ENCODE results near the gene NADK. TPM values are rescaled to one million over a fixed set of nuclear protein-coding genes. Genes with fewer than 3 reads are reported as not detected.

The NADK gene
- total and polyA plus RNA-seq, 2 of the 13 experiments (the other 11 are each of a cell fraction or from before 2014, with no cell fraction given) = 56.6 to 60.1 TPM

- TF ChIP-seq ZNF354B (CRISPR knock-in tag; IDR thresholded peaks at IDR 0.05) (no peak), XBP1 (CRISPR knock-in tag; IDR thresholded peaks at IDR 0.05) (no peak), MYPOP (CRISPR knock-in tag; IDR thresholded peaks at IDR 0.05) (peak; percentile 75), SNAPC4 (CRISPR knock-in tag; IDR thresholded peaks at IDR 0.05) (no peak), PHB2 (IDR thresholded peaks at IDR 0.05; ENCODE audit: partially characterized antibody) (no peak), DRAP1 (CRISPR knock-in tag; IDR thresholded peaks at IDR 0.05) (peak; percentile 36; the same call in 1 of the 2 replicates), ZFP36L2 (CRISPR knock-in tag; IDR thresholded peaks at IDR 0.05) (no peak), GABPA (IDR thresholded peaks at IDR 0.05; ENCODE audit: low read depth, low read length) (no peak), GABPA (CRISPR knock-in tag; IDR thresholded peaks at IDR 0.05; ENCODE audit: low read depth) (no peak), HCFC1 (IDR thresholded peaks at IDR 0.05; ENCODE audit: low read depth, low read length) (no peak), KDM3A (CRISPR knock-in tag; IDR thresholded peaks at IDR 0.05; ENCODE audit: low read depth) (0 out of 2 replicates have a peak, but pooled peaks have one; percentile 35), THRA (CRISPR knock-in tag; IDR thresholded peaks at IDR 0.05; ENCODE audit: borderline replicate concordance) (no peak; the same call in 1 of the 2 replicates), ATF7-NPFF (CRISPR knock-in tag; IDR thresholded peaks at IDR 0.05; ENCODE audit: low read depth) (no peak), ZNF558 (CRISPR knock-in tag; IDR thresholded peaks at IDR 0.05; ENCODE audit: borderline replicate concordance) (peak; percentile 61; the same call in 1 of the 2 replicates), ERF (CRISPR knock-in tag; IDR thresholded peaks at IDR 0.05) (peak; percentile 65; the same call in 1 of the 2 replicates), MAFG (CRISPR knock-in tag; IDR thresholded peaks at IDR 0.05) (no peak), ZNF382 (CRISPR knock-in tag; IDR thresholded peaks at IDR 0.05; ENCODE audit: borderline replicate concordance) (no peak)
- TF ChIP-seq, protein P1, sequence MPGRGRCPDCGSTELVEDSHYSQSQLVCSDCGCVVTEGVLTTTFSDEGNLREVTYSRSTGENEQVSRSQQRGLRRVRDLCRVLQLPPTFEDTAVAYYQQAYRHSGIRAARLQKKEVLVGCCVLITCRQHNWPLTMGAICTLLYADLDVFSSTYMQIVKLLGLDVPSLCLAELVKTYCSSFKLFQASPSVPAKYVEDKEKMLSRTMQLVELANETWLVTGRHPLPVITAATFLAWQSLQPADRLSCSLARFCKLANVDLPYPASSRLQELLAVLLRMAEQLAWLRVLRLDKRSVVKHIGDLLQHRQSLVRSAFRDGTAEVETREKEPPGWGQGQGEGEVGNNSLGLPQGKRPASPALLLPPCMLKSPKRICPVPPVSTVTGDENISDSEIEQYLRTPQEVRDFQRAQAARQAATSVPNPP (CRISPR knock-in tag; IDR thresholded peaks at IDR 0.05) = no peak
- TF ChIP-seq, protein P2, sequence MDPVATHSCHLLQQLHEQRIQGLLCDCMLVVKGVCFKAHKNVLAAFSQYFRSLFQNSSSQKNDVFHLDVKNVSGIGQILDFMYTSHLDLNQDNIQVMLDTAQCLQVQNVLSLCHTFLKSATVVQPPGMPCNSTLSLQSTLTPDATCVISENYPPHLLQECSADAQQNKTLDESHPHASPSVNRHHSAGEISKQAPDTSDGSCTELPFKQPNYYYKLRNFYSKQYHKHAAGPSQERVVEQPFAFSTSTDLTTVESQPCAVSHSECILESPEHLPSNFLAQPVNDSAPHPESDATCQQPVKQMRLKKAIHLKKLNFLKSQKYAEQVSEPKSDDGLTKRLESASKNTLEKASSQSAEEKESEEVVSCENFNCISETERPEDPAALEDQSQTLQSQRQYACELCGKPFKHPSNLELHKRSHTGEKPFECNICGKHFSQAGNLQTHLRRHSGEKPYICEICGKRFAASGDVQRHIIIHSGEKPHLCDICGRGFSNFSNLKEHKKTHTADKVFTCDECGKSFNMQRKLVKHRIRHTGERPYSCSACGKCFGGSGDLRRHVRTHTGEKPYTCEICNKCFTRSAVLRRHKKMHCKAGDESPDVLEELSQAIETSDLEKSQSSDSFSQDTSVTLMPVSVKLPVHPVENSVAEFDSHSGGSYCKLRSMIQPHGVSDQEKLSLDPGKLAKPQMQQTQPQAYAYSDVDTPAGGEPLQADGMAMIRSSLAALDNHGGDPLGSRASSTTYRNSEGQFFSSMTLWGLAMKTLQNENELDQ (CRISPR knock-in tag; IDR thresholded peaks at IDR 0.05; ENCODE audit: borderline replicate concordance) = no peak
Measured at GRCh38 chr1:1778663-1779319, 521 bp upstream of the NADK start (continued).

Measured in HepG2 (cell line).